ENCODE data around the gene APBB2.

- TF ChIP-seq RNF2 (IDR thresholded peaks at IDR 0.05; ENCODE audit: borderline replicate concordance, low read depth, low read length, missing control alignments, poor library complexity, severe bottlenecking) (no peak), BRCA1 (IDR thresholded peaks at IDR 0.05; ENCODE audit: low read depth, low read length) (no peak), RBBP5 (IDR thresholded peaks at IDR 0.05; ENCODE audit: borderline replicate concordance, low read depth, low read length) (no peak)
These were observed 45.9 kb upstream of the APBB2 start for GRCh38 chr4:41260116-41260733.

All from H1 (cell line).